Measurements from ENCODE around the gene CHD6.

Gene CHD6

GRCh38 chr20:41394081-41394480, 224.1 kb downstream of the CHD6 start:
- no peak for DNase-seq (ENCODE audit: low read depth in 2 of 2)

- DNase-seq (ENCODE audit: low read depth in 2 of 2) = no peak
These were observed 224.5 kb downstream of the CHD6 start for GRCh38 chr20:41393705-41394066.

GRCh38 chr20:41392871-41393704, 225.1 kb downstream of the CHD6 start:
- DNase-seq (ENCODE audit: low read depth in 2 of 2) = no peak

- DNase-seq (ENCODE audit: low read depth in 2 of 2) = no peak
These were observed 225.9 kb downstream of the CHD6 start for GRCh38 chr20:41392295-41392694.

- no peak for DNase-seq (ENCODE audit: low read depth in 2 of 2)
These were observed 226.6 kb downstream of the CHD6 start for GRCh38 chr20:41391587-41392001.

GRCh38 chr20:41390889-41391288, 227.3 kb downstream of the CHD6 start:
- no peak for DNase-seq (ENCODE audit: low read depth in 2 of 2)

- DNase-seq (ENCODE audit: low read depth in 2 of 2) = no peak
These were observed 230.7 kb downstream of the CHD6 start for GRCh38 chr20:41387444-41387851.

GRCh38 chr20:41386502-41387427, 231.4 kb downstream of the CHD6 start:
- DNase-seq (ENCODE audit: low read depth in 2 of 2) = no peak

- no peak for DNase-seq (ENCODE audit: low read depth in 2 of 2)
These were observed 235.3 kb downstream of the CHD6 start for GRCh38 chr20:41382791-41383305.

GRCh38 chr20:41380551-41381193, 237.5 kb downstream of the CHD6 start:
- DNase-seq (ENCODE audit: low read depth in 2 of 2) = no peak

GRCh38 chr20:41379551-41379950, 238.6 kb downstream of the CHD6 start:
- DNase-seq (ENCODE audit: low read depth in 2 of 2) = no peak

GRCh38 chr20:41377275-41377674, 240.9 kb downstream of the CHD6 start:
- DNase-seq (ENCODE audit: low read depth in 2 of 2) = no peak

- no peak for DNase-seq (ENCODE audit: low read depth in 2 of 2)
These were observed 241.8 kb downstream of the CHD6 start for GRCh38 chr20:41376349-41376748.

GRCh38 chr20:41375846-41376245, 242.3 kb downstream of the CHD6 start:
- no peak for DNase-seq (ENCODE audit: low read depth in 2 of 2)

- no peak for DNase-seq (ENCODE audit: low read depth in 2 of 2)
These were observed 244.0 kb downstream of the CHD6 start for GRCh38 chr20:41373931-41374920.

- DNase-seq (ENCODE audit: low read depth in 2 of 2) = no peak
These were observed 244.9 kb downstream of the CHD6 start for GRCh38 chr20:41373251-41373783.

GRCh38 chr20:41371371-41371770, 246.8 kb downstream of the CHD6 start:
- no peak for DNase-seq (ENCODE audit: low read depth in 2 of 2)

- no peak for DNase-seq (ENCODE audit: low read depth in 2 of 2)
These were observed 248.0 kb downstream of the CHD6 start for GRCh38 chr20:41370176-41370575.

- no peak for DNase-seq (ENCODE audit: low read depth in 2 of 2)
These were observed 248.5 kb downstream of the CHD6 start for GRCh38 chr20:41369673-41370072.

- no peak for DNase-seq (ENCODE audit: low read depth in 2 of 2)
These were observed 250.2 kb downstream of the CHD6 start for GRCh38 chr20:41367956-41368355.

- DNase-seq (ENCODE audit: low read depth in 2 of 2) = no peak
These were observed 250.8 kb downstream of the CHD6 start for GRCh38 chr20:41367393-41367695.
